D341Med (cell line): Measurements from ENCODE around the gene CLPTM1L.
"Not testable (repeated sequence)": the region's sequence is repeated elsewhere in the genome, so short reads cannot be mapped to it uniquely, and the experiment has no call there.

Source experiments
- DNase-seq: peaks from one replicate; pipeline ENCODE4 v3.0.0; 2012; ENCODE audit warnings: low spot score

Gene CLPTM1L

GRCh38 chr5:1275397-1276391 is 69.2 kb downstream of the CLPTM1L start:
- not testable (repeated sequence) for DNase-seq

- no peak for DNase-seq
Observed at GRCh38 chr5:1274471-1274870, 70.4 kb downstream of the CLPTM1L start.

GRCh38 chr5:1273745-1274144 is 71.2 kb downstream of the CLPTM1L start:
- no peak for DNase-seq

- no peak for DNase-seq
Observed at GRCh38 chr5:1272201-1272600, 72.7 kb downstream of the CLPTM1L start.

- no peak for DNase-seq
Observed at GRCh38 chr5:1270933-1271914, 73.7 kb downstream of the CLPTM1L start.

- no peak for DNase-seq
Observed at GRCh38 chr5:1270426-1270825, 74.5 kb downstream of the CLPTM1L start.

GRCh38 chr5:1268666-1269065 is 76.2 kb downstream of the CLPTM1L start:
- no peak for DNase-seq

- DNase-seq: no peak
Observed at GRCh38 chr5:1268056-1268455, 76.8 kb downstream of the CLPTM1L start.
